K562 (cell line): ENCODE data around the gene OR51B2.

ENCODE experiments used
- ATF3 ChIP-seq, 2 experiments: fragments of 450-650 bp in 1 of 2; sonication (generic) in 1 of 2; formaldehyde crosslinking in 1 of 2; IDR thresholded peaks in 1 of 2; conservative IDR thresholded peaks in 1 of 2; 2 replicates each; pipeline versions ENCODE4 v1.6.1 to v1.8.1; 2016 to 2023; ENCODE audit warnings: mild to moderate bottlenecking in 2 of 2, moderate library complexity in 2 of 2, inconsistent platforms in 1 of 2, missing genetic modification reagents in 1 of 2
- CHD2 ChIP-seq: IDR thresholded peaks from 2 replicates; pipeline ENCODE4 v1.6.1; 2011; ENCODE audit warnings: low read depth, low read length
- ETV6 ChIP-seq, 3 experiments: fragments of 150-350 bp in 1 of 3; sonication (generic) in 1 of 3; formaldehyde crosslinking in 1 of 3; IDR thresholded peaks; 2 replicates each; pipeline versions ENCODE4 v1.6.1 to v1.8.0; 2014 to 2022; ENCODE audit warnings: borderline replicate concordance in 2 of 3, low read depth in 2 of 3, antibody characterized with exemption in 1 of 3, low read length in 1 of 3, mild to moderate bottlenecking in 1 of 3, missing genetic modification reagents in 1 of 3
- FOXP4 ChIP-seq: sonication (generic); formaldehyde crosslinking; IDR thresholded peaks from 2 replicates; pipeline ENCODE4 v1.8.0; 2022; ENCODE audit warnings: mild to moderate bottlenecking, missing genetic modification reagents, borderline replicate concordance
- HNRNPH1 ChIP-seq: fragments of 200-400 bp; formaldehyde crosslinking; optimal IDR thresholded peaks from 2 replicates; pipeline ENCODE3; 2017; ENCODE audit warnings: low read depth, mild to moderate bottlenecking, low read length, moderate library complexity
- JUND ChIP-seq, 2 experiments: IDR thresholded peaks; 2 replicates in 1 of 2; 3 replicates in 1 of 2; pipeline ENCODE4 v1.6.1; 2011; ENCODE audit warnings: borderline replicate concordance in 2 of 2, low read depth in 2 of 2, low read length in 2 of 2, improper control_type of control experiment in 1 of 2, missing biosample characterization in 1 of 2, missing genetic modification characterization in 1 of 2, missing genetic modification reagents in 1 of 2
- MAFG ChIP-seq: fragments of 450-650 bp; conservative IDR thresholded peaks from 2 replicates; pipeline ENCODE4 v1.6.1; 2016; ENCODE audit warnings: missing genetic modification characterization, missing compliant biosample characterization
- POLR2A ChIP-seq: fragments of 450-650 bp; conservative IDR thresholded peaks from 2 replicates; pipeline ENCODE4 v1.6.1; 2016
- POLR2AphosphoS5 ChIP-seq: IDR thresholded peaks from 2 replicates; pipeline ENCODE4 v1.6.1; 2011; ENCODE audit warnings: mild to moderate bottlenecking, low read depth, low read length, moderate library complexity; ENCODE audit not compliant: control insufficient read depth, insufficient read depth
- RNF2 ChIP-seq: sonication (generic); IDR thresholded peaks from 2 replicates; pipeline ENCODE4 v1.6.1; 2016
- USF1 ChIP-seq: sonication (generic); formaldehyde crosslinking; IDR thresholded peaks from 2 replicates; pipeline ENCODE4 v1.9.0; 2022; ENCODE audit warnings: mild to moderate bottlenecking, missing genetic modification reagents
- VEZF1 ChIP-seq: fragments of 200-800 bp; sonication (Bioruptor generic); IDR thresholded peaks from 2 replicates; pipeline ENCODE4 v1.6.1; 2017; ENCODE audit warnings: missing genetic modification characterization, missing compliant biosample characterization
- ZNF184 ChIP-seq: sonication (generic); formaldehyde crosslinking; IDR thresholded peaks from 2 replicates; pipeline ENCODE4 v1.5.0; 2020; ENCODE audit warnings: missing genetic modification reagents

- TF ChIP-seq POLR2AphosphoS5 (no peak), POLR2A (no peak), CHD2 (no peak), FOXP4 (no peak), ATF3 (IDR thresholded peaks at IDR 0.05) (no peak), ATF3 (CRISPR knock-in tag; conservative IDR thresholded peaks at IDR 0.05) (no peak), MAFG (tag) (no peak), USF1 (CRISPR knock-in tag) (no peak), VEZF1 (CRISPR knock-in tag) (no peak), ZNF184 (CRISPR knock-in tag) (no peak), RNF2 (no peak), JUND (IDR thresholded peaks at IDR 0.05; ENCODE audit: borderline replicate concordance, low read depth, low read length) (no peak), JUND (tag; IDR thresholded peaks at IDR 0.05; ENCODE audit: borderline replicate concordance, low read depth, low read length) (no peak), HNRNPH1 (no peak), ETV6 (IDR thresholded peaks at IDR 0.05; ENCODE audit: borderline replicate concordance in 1 of 2, low read depth in 2 of 2, low read length in 1 of 2) (no peak), ETV6 (CRISPR knock-in tag; IDR thresholded peaks at IDR 0.05; ENCODE audit: borderline replicate concordance) (no peak)
These were observed 20.1 kb downstream of the OR51B2 start for GRCh38 chr11:5304046-5304445.
